Measurements from ENCODE around the gene EXOC7. TPM values are rescaled to one million over a fixed set of nuclear protein-coding genes. Genes with fewer than 3 reads are reported as not detected.

EXOC7 gene
- total and polyA plus RNA-seq, 12 donors: 65.7 to 145 (median 95.8) TPM

- H3K4me3 ChIP-seq: no peak overlapping the region
- DNase-seq: no peak
- no peak overlapping the region for H3K27ac ChIP-seq
- H3K4me1 ChIP-seq (replicated peaks in 1 of 2): peaks cover 0 to 3% of the 10 kb centered on the region in 2 donors
- TF ChIP-seq CTCF (IDR thresholded peaks at IDR 0.05) (no peak), POLR2A (IDR thresholded peaks at IDR 0.05) (no peak)
- peaks cover 61% of the 10 kb centered on the region for H3K27me3 ChIP-seq
- H3K9me3 ChIP-seq (replicated peaks in 1 of 3): no peaks in the 10 kb centered on the region
- no peaks in the 10 kb centered on the region for H3K36me3 ChIP-seq (replicated peaks in 1 of 2)
- intact Hi-C loops (cut with DNase I): no loop called here
- WGBS, 4 donors: 46 to 53% (median 52%) methylated on average over 15 to 22 of the region's 22 CpGs
These were observed 31.6 kb upstream of the EXOC7 start for GRCh38 chr17:76134911-76135809.

- DNase-seq: no peak
- Histone ChIP-seq H3K4me1 (replicated peaks in 1 of 2) (no peaks in the 10 kb centered on the region), H3K27ac (no peak overlapping the region), H3K9me3 (replicated peaks in 1 of 3) (no peaks in the 10 kb centered on the region), H3K36me3 (replicated peaks in 1 of 2) (no peaks in the 10 kb centered on the region), H3K4me3 (no peak overlapping the region), H3K27me3 (peaks cover 37% of the 10 kb centered on the region)
- no peak for TF ChIP-seq POLR2A (IDR thresholded peaks at IDR 0.05)
- no peak for TF ChIP-seq CTCF (IDR thresholded peaks at IDR 0.05)
- 48 to 88% (median 54%) methylated on average over 5 to 21 of the region's 21 CpGs for WGBS, 4 donors
- intact Hi-C loops (cut with DNase I): no loop called here
These were observed 29.2 kb upstream of the EXOC7 start for GRCh38 chr17:76132574-76133338.

GRCh38 chr17:76131692-76132573, 28.3 kb upstream of the EXOC7 start:
- intact Hi-C loops (cut with DNase I): no loop called here
- TF ChIP-seq POLR2A (IDR thresholded peaks at IDR 0.05) (no peak), CTCF (IDR thresholded peaks at IDR 0.05) (no peak)
- Histone ChIP-seq H3K36me3 (replicated peaks in 1 of 2) (no peaks in the 10 kb centered on the region), H3K4me1 (replicated peaks in 1 of 2) (no peaks in the 10 kb centered on the region), H3K27me3 (peaks cover 29% of the 10 kb centered on the region), H3K4me3 (no peak overlapping the region), H3K9me3 (replicated peaks in 1 of 3) (no peaks in the 10 kb centered on the region), H3K27ac (no peak overlapping the region)
- no peak for DNase-seq
- 68 to 82% (median 75%) methylated on average over 4 to 21 of the region's 21 CpGs for WGBS, 4 donors
